H1 (cell line): ENCODE data around the gene GKN2.

Source experiments
- BACH1 ChIP-seq: IDR thresholded peaks from 2 replicates; pipeline ENCODE4 v1.6.1; 2012; ENCODE audit warnings: low read length, improper control_type of control experiment
- CEBPB ChIP-seq: IDR thresholded peaks from 2 replicates; pipeline ENCODE4 v1.6.1; 2012; ENCODE audit warnings: low read depth, low read length
- CHD2 ChIP-seq: IDR thresholded peaks from 2 replicates; pipeline ENCODE4 v1.6.1; 2012; ENCODE audit warnings: low read length, improper control_type of control experiment
- CHD7 ChIP-seq: fragments of 300-600 bp; sonication (generic); IDR thresholded peaks from 2 replicates; pipeline ENCODE4 v1.7.1; 2012; ENCODE audit warnings: low read length, moderate library complexity, mild to moderate bottlenecking, inconsistent platforms; ENCODE audit not compliant: insufficient replicate concordance
- CREB1 ChIP-seq: IDR thresholded peaks from 2 replicates; pipeline ENCODE4 v1.6.1; 2012; ENCODE audit warnings: inconsistent platforms
- EP300 ChIP-seq, 2 experiments: IDR thresholded peaks; 1 replicate in 1 of 2; 2 replicates in 1 of 2; pipeline ENCODE4 v1.6.1; 2011 to 2012; ENCODE audit warnings: low read depth in 2 of 2, low read length in 2 of 2, mild to moderate bottlenecking in 2 of 2, borderline replicate concordance in 1 of 2, inconsistent platforms in 1 of 2, moderate library complexity in 1 of 2
- EZH2 ChIP-seq: fragments of 200-600 bp; sonication (generic); IDR thresholded peaks from 2 replicates; pipeline ENCODE4 v1.7.1; 2012; ENCODE audit warnings: low read depth, mild to moderate bottlenecking, moderate library complexity, low read length, inconsistent platforms; ENCODE audit not compliant: severe bottlenecking
- GABPA ChIP-seq: IDR thresholded peaks from 2 replicates; pipeline ENCODE4 v1.6.1; 2011; ENCODE audit warnings: mild to moderate bottlenecking, low read length, moderate library complexity, borderline replicate concordance; ENCODE audit not compliant: insufficient read depth
- PHF8 ChIP-seq: fragments of 200-600 bp; sonication (generic); conservative IDR thresholded peaks from 2 replicates; pipeline ENCODE4 v1.7.1; 2012; ENCODE audit warnings: low read depth, mild to moderate bottlenecking, inconsistent platforms, low read length, moderate library complexity
- POLR2A ChIP-seq, 2 experiments: IDR thresholded peaks; 1 replicate in 1 of 2; 2 replicates in 1 of 2; pipeline ENCODE4 v1.6.1; 2011; ENCODE audit warnings: low read depth in 2 of 2, low read length in 2 of 2, mild to moderate bottlenecking in 2 of 2; ENCODE audit errors: control extremely low read depth in 1 of 2
- TBP ChIP-seq: IDR thresholded peaks from 2 replicates; pipeline ENCODE4 v1.6.1; 2011; ENCODE audit warnings: low read depth, low read length, improper control_type of control experiment
- TF ChIP-seq, protein P1 (sequence below), 3 experiments: IDR thresholded peaks; 1 replicate in 2 of 3; 2 replicates in 1 of 3; pipeline versions ENCODE4 v1.5.1 to v1.6.1; 2011; ENCODE audit warnings: low read length in 3 of 3, mild to moderate bottlenecking in 3 of 3, inconsistent platforms in 2 of 3, low read depth in 1 of 3, moderate library complexity in 1 of 3; ENCODE audit not compliant: insufficient read depth in 1 of 3; ENCODE audit errors: control extremely low read depth in 1 of 3

DNA sequence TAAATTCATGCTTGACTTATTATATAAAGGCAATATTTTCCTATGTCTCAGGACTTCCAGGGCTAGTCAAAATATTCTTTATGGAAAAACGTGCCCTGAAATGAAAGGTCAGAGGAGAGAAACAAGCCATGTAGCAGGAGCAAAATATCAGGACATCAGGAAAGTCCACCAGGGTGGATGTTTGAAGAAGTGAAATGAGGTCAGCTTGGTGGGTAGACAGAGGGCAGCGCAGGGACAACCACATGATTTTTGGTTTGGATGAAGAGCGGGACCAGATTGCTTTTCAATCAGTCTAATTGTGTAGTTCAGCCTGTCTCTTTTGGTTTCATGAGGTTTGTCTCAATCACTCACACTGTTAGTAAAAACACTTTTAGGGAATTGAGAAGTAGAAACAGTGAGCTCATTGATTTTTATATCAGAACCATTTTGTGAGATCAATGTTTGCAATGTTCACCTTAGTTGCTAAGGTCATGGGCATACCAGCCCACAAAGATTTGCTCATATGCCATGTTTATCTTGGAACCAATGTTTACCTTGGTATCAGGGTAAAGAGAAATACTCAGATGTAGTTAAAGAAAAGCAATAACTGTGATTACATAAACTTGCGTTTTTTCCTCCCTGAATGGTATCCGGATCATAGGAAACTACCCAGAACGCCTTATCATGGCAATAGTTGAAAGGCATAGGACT, 32.1 kb downstream of the GKN2 start:
- no peak for TF ChIP-seq EP300 (IDR thresholded peaks at IDR 0.05; ENCODE audit: borderline replicate concordance in 1 of 2, low read depth in 2 of 2, low read length in 2 of 2)
- TF ChIP-seq CHD2: no peak
- no peak for TF ChIP-seq POLR2A (IDR thresholded peaks at IDR 0.05; ENCODE audit: control extremely low read depth in 1 of 2, low read depth in 2 of 2, low read length in 2 of 2)
- no peak for TF ChIP-seq CEBPB
- no peak for TF ChIP-seq CREB1
- TF ChIP-seq TBP: no peak
- TF ChIP-seq GABPA: no peak
- TF ChIP-seq EZH2: no peak
- TF ChIP-seq, protein P1, sequence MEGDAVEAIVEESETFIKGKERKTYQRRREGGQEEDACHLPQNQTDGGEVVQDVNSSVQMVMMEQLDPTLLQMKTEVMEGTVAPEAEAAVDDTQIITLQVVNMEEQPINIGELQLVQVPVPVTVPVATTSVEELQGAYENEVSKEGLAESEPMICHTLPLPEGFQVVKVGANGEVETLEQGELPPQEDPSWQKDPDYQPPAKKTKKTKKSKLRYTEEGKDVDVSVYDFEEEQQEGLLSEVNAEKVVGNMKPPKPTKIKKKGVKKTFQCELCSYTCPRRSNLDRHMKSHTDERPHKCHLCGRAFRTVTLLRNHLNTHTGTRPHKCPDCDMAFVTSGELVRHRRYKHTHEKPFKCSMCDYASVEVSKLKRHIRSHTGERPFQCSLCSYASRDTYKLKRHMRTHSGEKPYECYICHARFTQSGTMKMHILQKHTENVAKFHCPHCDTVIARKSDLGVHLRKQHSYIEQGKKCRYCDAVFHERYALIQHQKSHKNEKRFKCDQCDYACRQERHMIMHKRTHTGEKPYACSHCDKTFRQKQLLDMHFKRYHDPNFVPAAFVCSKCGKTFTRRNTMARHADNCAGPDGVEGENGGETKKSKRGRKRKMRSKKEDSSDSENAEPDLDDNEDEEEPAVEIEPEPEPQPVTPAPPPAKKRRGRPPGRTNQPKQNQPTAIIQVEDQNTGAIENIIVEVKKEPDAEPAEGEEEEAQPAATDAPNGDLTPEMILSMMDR (IDR thresholded peaks at IDR 0.05; ENCODE audit: control extremely low read depth in 1 of 3, insufficient read depth in 1 of 3, low read depth in 1 of 3, low read length in 3 of 3): no peak
- no peak for TF ChIP-seq PHF8
- no peak for TF ChIP-seq BACH1
- TF ChIP-seq CHD7: no peak
